ENCODE measurements around the gene VSTM2B. TPM values are rescaled to one million over a fixed set of nuclear protein-coding genes. Genes with fewer than 3 reads are reported as not detected.

VSTM2B gene
- total RNA-seq, 1 experiment from 2014 or later, result not detected

DNA sequence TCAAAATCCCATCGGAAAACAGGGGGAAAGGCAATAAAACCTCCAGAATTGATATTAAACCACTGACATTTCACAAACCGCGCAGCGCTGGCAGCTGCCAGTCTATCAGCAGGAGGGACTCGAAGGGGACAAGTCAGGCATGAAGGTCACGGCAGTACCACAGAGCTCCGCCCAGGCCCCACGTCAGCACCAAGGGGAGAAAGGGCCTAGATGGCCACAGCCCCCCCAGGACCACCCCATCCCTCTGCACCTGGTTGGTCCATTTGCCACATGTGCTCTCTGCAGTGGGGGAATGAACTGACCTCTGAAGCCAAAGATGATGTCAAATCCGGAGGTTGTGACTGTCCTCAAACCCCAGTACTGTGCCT is 9.5 kb upstream of the VSTM2B start:
- CTCF ChIA-PET, result no interaction called here
- TF ChIP-seq, protein P1, sequence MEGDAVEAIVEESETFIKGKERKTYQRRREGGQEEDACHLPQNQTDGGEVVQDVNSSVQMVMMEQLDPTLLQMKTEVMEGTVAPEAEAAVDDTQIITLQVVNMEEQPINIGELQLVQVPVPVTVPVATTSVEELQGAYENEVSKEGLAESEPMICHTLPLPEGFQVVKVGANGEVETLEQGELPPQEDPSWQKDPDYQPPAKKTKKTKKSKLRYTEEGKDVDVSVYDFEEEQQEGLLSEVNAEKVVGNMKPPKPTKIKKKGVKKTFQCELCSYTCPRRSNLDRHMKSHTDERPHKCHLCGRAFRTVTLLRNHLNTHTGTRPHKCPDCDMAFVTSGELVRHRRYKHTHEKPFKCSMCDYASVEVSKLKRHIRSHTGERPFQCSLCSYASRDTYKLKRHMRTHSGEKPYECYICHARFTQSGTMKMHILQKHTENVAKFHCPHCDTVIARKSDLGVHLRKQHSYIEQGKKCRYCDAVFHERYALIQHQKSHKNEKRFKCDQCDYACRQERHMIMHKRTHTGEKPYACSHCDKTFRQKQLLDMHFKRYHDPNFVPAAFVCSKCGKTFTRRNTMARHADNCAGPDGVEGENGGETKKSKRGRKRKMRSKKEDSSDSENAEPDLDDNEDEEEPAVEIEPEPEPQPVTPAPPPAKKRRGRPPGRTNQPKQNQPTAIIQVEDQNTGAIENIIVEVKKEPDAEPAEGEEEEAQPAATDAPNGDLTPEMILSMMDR (conservative IDR thresholded peaks at IDR 0.05), result no peak
- TF ChIP-seq EZH2 (IDR thresholded peaks at IDR 0.05; ENCODE audit: low read depth), result no peak
- H3K4me3 ChIP-seq, result no peak overlapping the region
- DNase-seq, result no peak
- no peaks in the 10 kb centered on the region for H3K9me2 ChIP-seq (ENCODE audit: insufficient read depth)
- peaks cover 61% of the 10 kb centered on the region for H3K27me3 ChIP-seq (ENCODE audit: insufficient read depth, low read depth)
- H3K27ac ChIP-seq, result no peak overlapping the region
- H2AFZ ChIP-seq, result no peak overlapping the region
- no peaks in the 10 kb centered on the region for H4K20me1 ChIP-seq (ENCODE audit: insufficient read depth)
- BruUV-seq (replicated peaks), result no TSS peak
- H3K4me2 ChIP-seq, result no peak overlapping the region
- POLR2A ChIA-PET (ENCODE audit: unreplicated experiment), result no interaction called here
- no peaks in the 10 kb centered on the region for H3F3A ChIP-seq (ENCODE audit: insufficient read depth, low read depth)
- intact Hi-C loops (cut with micrococcal nuclease; ENCODE audit: unreplicated experiment), result no loop called here
- H3K4me1 ChIP-seq (replicated peaks; ENCODE audit: insufficient read depth), result no peaks in the 10 kb centered on the region
- H3K79me2 ChIP-seq (ENCODE audit: low read depth), result no peaks in the 10 kb centered on the region
- H3K36me3 ChIP-seq (ENCODE audit: low read depth), result no peaks in the 10 kb centered on the region
- no peaks in the 10 kb centered on the region for H3K9me3 ChIP-seq (ENCODE audit: insufficient read depth, low read depth)

DNA sequence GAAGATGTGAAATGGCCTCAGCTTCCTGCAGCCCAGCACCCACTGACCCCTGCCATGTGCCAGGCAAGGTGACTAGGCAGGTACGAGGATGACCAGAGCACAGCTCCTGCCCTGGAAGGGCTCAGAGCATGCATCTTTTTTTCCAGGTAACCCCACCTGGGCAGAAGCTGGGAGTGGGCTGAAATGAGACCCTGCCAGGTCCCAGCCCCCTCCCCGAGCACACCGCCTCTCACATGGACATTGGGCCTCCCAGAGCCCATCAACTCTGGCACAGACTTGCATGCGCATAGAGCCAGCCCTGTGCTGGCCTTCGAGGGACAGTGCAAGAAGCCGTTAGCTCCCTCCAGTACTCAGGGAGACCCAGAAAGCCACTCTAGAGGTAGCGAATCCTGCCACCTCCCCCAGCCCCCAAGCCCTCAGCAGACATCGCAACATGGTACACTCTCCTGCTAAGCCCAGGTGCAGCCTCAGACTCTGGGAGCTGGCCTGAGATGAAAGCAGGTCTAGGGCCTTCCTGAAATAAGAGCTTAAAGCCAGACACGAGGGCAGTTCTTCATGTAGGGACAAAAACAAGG is 8.9 kb upstream of the VSTM2B start:
- TF ChIP-seq, protein P1 (conservative IDR thresholded peaks at IDR 0.05), result no peak
- no peak for TF ChIP-seq EZH2 (IDR thresholded peaks at IDR 0.05; ENCODE audit: low read depth)
- BruUV-seq (replicated peaks), result no TSS peak
- DNase-seq, result no peak
- Histone ChIP-seq H3K27ac (no peak overlapping the region), H3F3A (ENCODE audit: insufficient read depth, low read depth) (no peaks in the 10 kb centered on the region), H3K4me2 (no peak overlapping the region), H3K4me1 (replicated peaks; ENCODE audit: insufficient read depth) (no peaks in the 10 kb centered on the region), H3K79me2 (ENCODE audit: low read depth) (no peaks in the 10 kb centered on the region), H3K9me3 (ENCODE audit: insufficient read depth, low read depth) (no peaks in the 10 kb centered on the region), H2AFZ (no peak overlapping the region), H3K9me2 (ENCODE audit: insufficient read depth) (no peaks in the 10 kb centered on the region), H4K20me1 (ENCODE audit: insufficient read depth) (no peaks in the 10 kb centered on the region), H3K27me3 (ENCODE audit: insufficient read depth, low read depth) (peaks cover 64% of the 10 kb centered on the region), H3K36me3 (ENCODE audit: low read depth) (no peaks in the 10 kb centered on the region), H3K4me3 (no peak overlapping the region)
- CTCF ChIA-PET, result no interaction called here
- intact Hi-C loops (cut with micrococcal nuclease; ENCODE audit: unreplicated experiment), result no loop called here
- POLR2A ChIA-PET (ENCODE audit: unreplicated experiment), result no interaction called here

DNA sequence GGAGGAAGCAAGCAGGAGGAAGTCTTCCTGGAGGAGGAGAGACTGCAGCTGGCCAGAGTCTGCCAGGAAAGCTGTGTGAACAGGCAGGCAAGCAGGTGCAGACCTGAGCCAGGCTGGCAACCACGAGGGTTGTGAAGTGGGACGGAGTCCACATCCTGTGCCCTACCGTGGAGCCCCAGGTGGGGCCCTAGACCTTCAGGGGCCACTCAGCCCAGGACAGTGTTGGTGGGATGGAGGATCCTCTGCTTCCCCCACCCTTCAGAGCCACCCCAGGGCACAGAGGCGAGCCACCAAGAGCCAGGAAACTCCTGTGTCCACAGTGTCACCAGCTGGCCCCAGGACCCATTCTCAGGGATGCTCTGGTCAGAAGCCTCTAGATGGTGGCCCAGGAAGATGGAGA is 8.4 kb upstream of the VSTM2B start:
- H3F3A ChIP-seq (ENCODE audit: insufficient read depth, low read depth), result no peaks in the 10 kb centered on the region
- POLR2A ChIA-PET (ENCODE audit: unreplicated experiment), result no interaction called here
- H2AFZ ChIP-seq, result no peak overlapping the region
- no peak overlapping the region for H3K4me2 ChIP-seq
- H3K9me2 ChIP-seq (ENCODE audit: insufficient read depth), result no peaks in the 10 kb centered on the region
- no peaks in the 10 kb centered on the region for H3K9me3 ChIP-seq (ENCODE audit: insufficient read depth, low read depth)
- H3K79me2 ChIP-seq (ENCODE audit: low read depth), result no peaks in the 10 kb centered on the region
- no peaks in the 10 kb centered on the region for H4K20me1 ChIP-seq (ENCODE audit: insufficient read depth)
- intact Hi-C loops (cut with micrococcal nuclease; ENCODE audit: unreplicated experiment), result no loop called here
- peaks cover 67% of the 10 kb centered on the region for H3K27me3 ChIP-seq (ENCODE audit: insufficient read depth, low read depth)
- CTCF ChIA-PET, result no interaction called here
- TF ChIP-seq, protein P1 (conservative IDR thresholded peaks at IDR 0.05), result no peak
- no peak for TF ChIP-seq EZH2 (IDR thresholded peaks at IDR 0.05; ENCODE audit: low read depth)
- H3K27ac ChIP-seq, result no peak overlapping the region
- no peaks in the 10 kb centered on the region for H3K4me1 ChIP-seq (replicated peaks; ENCODE audit: insufficient read depth)
- H3K36me3 ChIP-seq (ENCODE audit: low read depth), result no peaks in the 10 kb centered on the region
- H3K4me3 ChIP-seq, result no peak overlapping the region
- DNase-seq, result no peak
- BruUV-seq (replicated peaks), result no TSS peak
